GM23338 (cell line): ENCODE results near the gene KLHL13. TPM values are rescaled to one million over a fixed set of nuclear protein-coding genes. Genes with fewer than 3 reads are reported as not detected.

Experiments
- ATAC-seq: fragments of 200-7000 bp; cut with Tn5 transposase; 3 replicates; pipeline ENCODE4 v1.9.1; 2020
- DNase-seq: peaks from one replicate; pipeline ENCODE4 v3.0.0-alpha.2; 2015; ENCODE audit warnings: low spot score
- H2AFZ ChIP-seq: fragments of 200-600 bp; sonication (generic); 2 replicates; pipeline ENCODE4 v1.8.0; 2016; ENCODE audit warnings: antibody characterized with exemption, mild to moderate bottlenecking, moderate library complexity
- H3F3A ChIP-seq: fragments of 200-600 bp; sonication (generic); replicated peaks from 2 replicates; pipeline ENCODE4 v1.8.0; 2017; ENCODE audit warnings: antibody characterized with exemption, mixed run types, low read depth
- H3K27ac ChIP-seq: fragments of 200-600 bp; sonication (generic); 2 replicates; pipeline ENCODE4 v1.6.1; 2016; ENCODE audit warnings: low read depth
- H3K27me3 ChIP-seq: fragments of 200-600 bp; sonication (generic); 2 replicates; pipeline ENCODE4 v1.8.0; 2016; ENCODE audit warnings: mild to moderate bottlenecking, mixed run types, moderate library complexity; ENCODE audit not compliant: insufficient read depth
- H3K36me3 ChIP-seq: fragments of 200-600 bp; sonication (generic); 2 replicates; pipeline ENCODE4 v1.8.0; 2016; ENCODE audit warnings: mild to moderate bottlenecking; ENCODE audit not compliant: insufficient read depth
- H3K4me1 ChIP-seq: fragments of 200-600 bp; sonication (generic); 2 replicates; pipeline ENCODE4 v1.8.0; 2016; ENCODE audit warnings: mild to moderate bottlenecking, moderate library complexity; ENCODE audit not compliant: insufficient read depth
- H3K4me2 ChIP-seq: fragments of 200-600 bp; sonication (generic); 2 replicates; pipeline ENCODE4 v1.7.1; 2017; ENCODE audit warnings: mixed run types
- H3K4me3 ChIP-seq: fragments of 200-600 bp; sonication (generic); 2 replicates; pipeline ENCODE4 v1.6.1; 2016; ENCODE audit warnings: mixed run types
- H3K79me2 ChIP-seq: fragments of 200-600 bp; sonication (generic); replicated peaks from 2 replicates; pipeline ENCODE4 v1.8.0; 2017; ENCODE audit warnings: mild to moderate bottlenecking; ENCODE audit not compliant: insufficient read depth
- H3K9me2 ChIP-seq: fragments of 200-600 bp; sonication (generic); 2 replicates; pipeline ENCODE4 v1.8.0; 2017; ENCODE audit not compliant: insufficient read depth
- H4K20me1 ChIP-seq: fragments of 200-600 bp; sonication (generic); replicated peaks from 2 replicates; pipeline ENCODE4 v1.8.0; 2017; ENCODE audit warnings: mild to moderate bottlenecking; ENCODE audit not compliant: insufficient read depth
- H3K27ac Mint-ChIP-seq: 2 replicates; pipeline ENCODE4 v1.8.0; 2020; ENCODE audit warnings: inconsistent platforms, mild to moderate bottlenecking, moderate library complexity, mixed read lengths
- H3K27me3 Mint-ChIP-seq: 3 replicates; pipeline ENCODE4 v1.8.0; 2022; ENCODE audit warnings: low read depth, mild to moderate bottlenecking, moderate library complexity, mixed read lengths, inconsistent platforms; ENCODE audit not compliant: insufficient read depth, poor library complexity
- H3K36me3 Mint-ChIP-seq: 3 replicates; pipeline ENCODE4 v1.8.0; 2021; ENCODE audit warnings: low read depth, mild to moderate bottlenecking, inconsistent platforms, moderate library complexity, mixed read lengths
- H3K4me1 Mint-ChIP-seq: 3 replicates; pipeline ENCODE4 v1.8.0; 2020; ENCODE audit warnings: mild to moderate bottlenecking, inconsistent platforms, mixed read lengths
- H3K4me3 Mint-ChIP-seq: 3 replicates; pipeline ENCODE4 v1.8.0; 2021; ENCODE audit warnings: moderate library complexity, mild to moderate bottlenecking, inconsistent platforms, mixed read lengths
- H3K9me3 Mint-ChIP-seq: 3 replicates; pipeline ENCODE4 v1.8.0; 2020; ENCODE audit warnings: moderate library complexity, mild to moderate bottlenecking, inconsistent platforms, mixed read lengths
- CREB1 ChIP-seq: fragments of 250-450 bp; sonication (Bioruptor Pico); IDR thresholded peaks from 2 replicates; pipeline ENCODE4 v1.5.0; 2020; ENCODE audit warnings: low read depth, mild to moderate bottlenecking, moderate library complexity
- CTCF ChIP-seq, 2 experiments: fragments of 200-600 bp in 1 of 2; sonication (generic) in 1 of 2; conservative IDR thresholded peaks; 2 replicates each; pipeline versions ENCODE4 v1.5.1 to v1.6.1; 2016 to 2017; ENCODE audit warnings: antibody characterized with exemption in 2 of 2, low read depth in 2 of 2, mild to moderate bottlenecking in 2 of 2, moderate library complexity in 1 of 2
- ETS1 ChIP-seq: IDR thresholded peaks from 2 replicates; pipeline ENCODE4 v1.6.1; 2016; ENCODE audit warnings: antibody characterized with exemption
- EZH2 ChIP-seq: fragments of 200-600 bp; sonication (generic); IDR thresholded peaks from one replicate; pipeline ENCODE4 v1.8.0; 2017; ENCODE audit warnings: antibody characterized with exemption, mild to moderate bottlenecking, low read depth; ENCODE audit not compliant: unreplicated experiment
- EZH2phosphoT487 ChIP-seq: fragments of 200-600 bp; sonication (generic); IDR thresholded peaks from one replicate; pipeline ENCODE4 v1.8.1; 2018; ENCODE audit warnings: antibody characterized with exemption; ENCODE audit not compliant: unreplicated experiment
- NANOG ChIP-seq: IDR thresholded peaks from 2 replicates; pipeline ENCODE4 v1.6.1; 2016; ENCODE audit warnings: antibody characterized with exemption, borderline replicate concordance
- REST ChIP-seq: IDR thresholded peaks from one replicate; pipeline ENCODE4 v1.6.1; 2018; ENCODE audit warnings: antibody characterized with exemption; ENCODE audit not compliant: unreplicated experiment
- ZNF114 ChIP-seq: fragments of 250-450 bp; sonication (Bioruptor Pico); IDR thresholded peaks from 2 replicates; pipeline ENCODE4 v1.5.0; 2020; ENCODE audit warnings: mild to moderate bottlenecking, moderate library complexity
- ZNF331 ChIP-seq: fragments of 250-450 bp; sonication (Bioruptor Pico); IDR thresholded peaks from 2 replicates; pipeline ENCODE4 v1.5.0; 2020; ENCODE audit warnings: low read depth, mild to moderate bottlenecking, moderate library complexity
- ZNF462 ChIP-seq: fragments of 250-450 bp; sonication (Bioruptor Pico); IDR thresholded peaks from 2 replicates; pipeline ENCODE4 v1.5.0; 2020; ENCODE audit warnings: mild to moderate bottlenecking, moderate library complexity
- polyA plus RNA-seq: library from polyadenylated mRNA; unstranded; fragments of >200 nt; fragmentation: Nextera tagmentation; extraction: Ambion mirVana; gene quantifications from 2 replicates; pipeline ENCODE4 v1.2.1, GENCODE V29; 2016
- total RNA-seq: library from RNA; depleted of rRNA; stranded (reverse); fragments of >200 nt; shearing (Covaris generic); gene quantifications from 2 replicates; pipeline ENCODE4 v1.2.3, GENCODE V29; 2014

KLHL13 gene
- total and polyA plus RNA-seq, 2 experiments from 2014 or later: 5.9 to 10.9 TPM

- TF ChIP-seq ZNF462 (CRISPR knock-in tag) (no peak), EZH2phosphoT487 (no peak), NANOG (no peak), CTCF (conservative IDR thresholded peaks at IDR 0.05; ENCODE audit: low read depth in 2 of 2) (no peak), ZNF331 (no peak)
These were observed 124.4 kb downstream of the KLHL13 start (continued) for GRCh38 chrX:117992192-117992723.

GRCh38 chrX:117990438-117990837 lies 126.2 kb downstream of the KLHL13 start:
- no peak overlapping the region for H3K4me3 Mint-ChIP-seq
- Histone ChIP-seq H3K4me3 (no peak overlapping the region), H3K9me2 (no peaks in the 10 kb centered on the region), H3K4me1 (no peaks in the 10 kb centered on the region), H2AFZ (no peak overlapping the region), H4K20me1 (no peaks in the 10 kb centered on the region), H3K36me3 (no peaks in the 10 kb centered on the region), H3K4me2 (no peak overlapping the region), H3K79me2 (no peaks in the 10 kb centered on the region), H3K27ac (no peak overlapping the region), H3K27me3 (no peaks in the 10 kb centered on the region), H3F3A (no peaks in the 10 kb centered on the region)
- peaks cover 6% of the 10 kb centered on the region; the same call in 2 of the 3 replicates for H3K4me1 Mint-ChIP-seq
- no peaks in the 10 kb centered on the region for H3K27me3 Mint-ChIP-seq
- H3K36me3 Mint-ChIP-seq: no peaks in the 10 kb centered on the region
- no peaks in the 10 kb centered on the region for H3K9me3 Mint-ChIP-seq
- no peak for DNase-seq
- no peak for ATAC-seq
- H3K27ac Mint-ChIP-seq: no peak overlapping the region
- TF ChIP-seq EZH2phosphoT487 (no peak), CTCF (conservative IDR thresholded peaks at IDR 0.05; ENCODE audit: low read depth in 2 of 2) (no peak), EZH2 (no peak), ETS1 (no peak), ZNF114 (CRISPR knock-in tag) (no peak), REST (no peak), CREB1 (CRISPR knock-in tag) (no peak)
